A673 (cell line): Measurements from ENCODE around the gene SLCO2A1. TPM values are rescaled to one million over a fixed set of nuclear protein-coding genes. Genes with fewer than 3 reads are reported as not detected.

Experiments used
- BruUV-seq: library from RNA; stranded (reverse); fragments of 400-500 nt; replicated peaks from 2 replicates; lab custom pipeline; 2021; lab: Mats Ljungman, UMichigan
- CTCF ChIA-PET: fragments of 300-600 bp; sonication (Branson Sonifier 250); formaldehyde crosslinking; loops from one replicate; lab custom pipeline; 2022; ENCODE audit warnings: antibody characterized with exemption; lab: Charles Lee
- POLR2A ChIA-PET: fragments of 300-600 bp; sonication (Branson Sonifier 250); formaldehyde crosslinking; loops from one replicate; lab custom pipeline; 2022; ENCODE audit warnings: antibody characterized with exemption; ENCODE audit not compliant: low non-redundant PET; lab: Charles Lee
- DNase-seq: peaks from one replicate; pipeline ENCODE4 v3.0.0-alpha.2; 2015; ENCODE audit warnings: low spot score
- H3K27ac ChIP-seq: fragments of 200-600 bp; sonication (generic); 2 replicates; pipeline ENCODE4 v1.5.1; 2016; ENCODE audit warnings: mixed run types, low read depth, mild to moderate bottlenecking, mixed read lengths, antibody characterized with exemption, low read length; ENCODE audit not compliant: poor library complexity, severe bottlenecking
- H3K27me3 ChIP-seq: fragments of 200-600 bp; sonication (generic); replicated peaks from 2 replicates; pipeline ENCODE4 v1.6.1; 2017; ENCODE audit warnings: mixed run types, low read depth, mild to moderate bottlenecking, mixed read lengths, antibody characterized with exemption, low read length; ENCODE audit not compliant: insufficient read depth, poor library complexity
- H3K36me3 ChIP-seq: fragments of 200-600 bp; sonication (generic); 2 replicates; pipeline ENCODE4 v1.6.1; 2016; ENCODE audit warnings: mixed run types, mild to moderate bottlenecking, mixed read lengths, antibody characterized with exemption, low read length; ENCODE audit not compliant: insufficient read depth, poor library complexity, severe bottlenecking
- H3K4me1 ChIP-seq: fragments of 200-600 bp; sonication (generic); 2 replicates; pipeline ENCODE4 v1.6.1; 2017; ENCODE audit warnings: mixed run types, mild to moderate bottlenecking, mixed read lengths, antibody characterized with exemption, low read length; ENCODE audit not compliant: insufficient read depth, poor library complexity, severe bottlenecking
- H3K4me3 ChIP-seq: fragments of 200-600 bp; sonication (generic); 2 replicates; pipeline ENCODE4 v1.5.1; 2016; ENCODE audit warnings: low read depth, mixed run types, mild to moderate bottlenecking, mixed read lengths, low read length; ENCODE audit not compliant: poor library complexity, severe bottlenecking
- H3K9me3 ChIP-seq: fragments of 200-600 bp; sonication (generic); 2 replicates; pipeline ENCODE4 v1.6.1; 2016; ENCODE audit warnings: mixed run types, low read depth, mild to moderate bottlenecking, mixed read lengths, antibody characterized with exemption, low read length; ENCODE audit not compliant: poor library complexity, severe bottlenecking
- EZH2 ChIP-seq: fragments of 200-600 bp; sonication (generic); IDR thresholded peaks from 2 replicates; pipeline ENCODE4 v1.6.1; 2017; ENCODE audit warnings: borderline replicate concordance, low read depth, mild to moderate bottlenecking, mixed read lengths, antibody characterized with exemption, low read length; ENCODE audit not compliant: poor library complexity, severe bottlenecking
- intact Hi-C: fragments of 100-400 bp; cut with micrococcal nuclease; formaldehyde crosslinking; loops from one replicate; pipeline ENCODE4 v1.10.0; 2022; ENCODE audit not compliant: unreplicated experiment
- total RNA-seq: library from RNA; stranded (reverse); gene quantifications from 2 replicates; pipeline ENCODE4 v1.2.3, GENCODE V29; 2021
- TF ChIP-seq, protein P1 (sequence below): fragments of 300-800, 200-600 bp; sonication (generic); conservative IDR thresholded peaks from 2 replicates; pipeline ENCODE4 v1.5.1; 2017; ENCODE audit warnings: low read depth, mild to moderate bottlenecking, antibody characterized with exemption, low read length, moderate library complexity, mixed read lengths

SLCO2A1 gene
- total RNA-seq, 1 experiment from 2014 or later = not detected

- no peak for DNase-seq
- TF ChIP-seq EZH2 = no peak
- TF ChIP-seq, protein P1, sequence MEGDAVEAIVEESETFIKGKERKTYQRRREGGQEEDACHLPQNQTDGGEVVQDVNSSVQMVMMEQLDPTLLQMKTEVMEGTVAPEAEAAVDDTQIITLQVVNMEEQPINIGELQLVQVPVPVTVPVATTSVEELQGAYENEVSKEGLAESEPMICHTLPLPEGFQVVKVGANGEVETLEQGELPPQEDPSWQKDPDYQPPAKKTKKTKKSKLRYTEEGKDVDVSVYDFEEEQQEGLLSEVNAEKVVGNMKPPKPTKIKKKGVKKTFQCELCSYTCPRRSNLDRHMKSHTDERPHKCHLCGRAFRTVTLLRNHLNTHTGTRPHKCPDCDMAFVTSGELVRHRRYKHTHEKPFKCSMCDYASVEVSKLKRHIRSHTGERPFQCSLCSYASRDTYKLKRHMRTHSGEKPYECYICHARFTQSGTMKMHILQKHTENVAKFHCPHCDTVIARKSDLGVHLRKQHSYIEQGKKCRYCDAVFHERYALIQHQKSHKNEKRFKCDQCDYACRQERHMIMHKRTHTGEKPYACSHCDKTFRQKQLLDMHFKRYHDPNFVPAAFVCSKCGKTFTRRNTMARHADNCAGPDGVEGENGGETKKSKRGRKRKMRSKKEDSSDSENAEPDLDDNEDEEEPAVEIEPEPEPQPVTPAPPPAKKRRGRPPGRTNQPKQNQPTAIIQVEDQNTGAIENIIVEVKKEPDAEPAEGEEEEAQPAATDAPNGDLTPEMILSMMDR = no peak
- CTCF ChIA-PET = no interaction called here
- BruUV-seq = no TSS peak
- POLR2A ChIA-PET = no interaction called here
- intact Hi-C loops = no loop called here
- Histone ChIP-seq H3K4me1 (peaks cover 5% of the 10 kb centered on the region), H3K9me3 (no peaks in the 10 kb centered on the region), H3K27ac (no peak overlapping the region), H3K27me3 (peaks cover 19% of the 10 kb centered on the region), H3K36me3 (no peaks in the 10 kb centered on the region), H3K4me3 (no peak overlapping the region)
These were observed 137.9 kb downstream of the SLCO2A1 start for GRCh38 chr3:133891662-133892378.

DNA sequence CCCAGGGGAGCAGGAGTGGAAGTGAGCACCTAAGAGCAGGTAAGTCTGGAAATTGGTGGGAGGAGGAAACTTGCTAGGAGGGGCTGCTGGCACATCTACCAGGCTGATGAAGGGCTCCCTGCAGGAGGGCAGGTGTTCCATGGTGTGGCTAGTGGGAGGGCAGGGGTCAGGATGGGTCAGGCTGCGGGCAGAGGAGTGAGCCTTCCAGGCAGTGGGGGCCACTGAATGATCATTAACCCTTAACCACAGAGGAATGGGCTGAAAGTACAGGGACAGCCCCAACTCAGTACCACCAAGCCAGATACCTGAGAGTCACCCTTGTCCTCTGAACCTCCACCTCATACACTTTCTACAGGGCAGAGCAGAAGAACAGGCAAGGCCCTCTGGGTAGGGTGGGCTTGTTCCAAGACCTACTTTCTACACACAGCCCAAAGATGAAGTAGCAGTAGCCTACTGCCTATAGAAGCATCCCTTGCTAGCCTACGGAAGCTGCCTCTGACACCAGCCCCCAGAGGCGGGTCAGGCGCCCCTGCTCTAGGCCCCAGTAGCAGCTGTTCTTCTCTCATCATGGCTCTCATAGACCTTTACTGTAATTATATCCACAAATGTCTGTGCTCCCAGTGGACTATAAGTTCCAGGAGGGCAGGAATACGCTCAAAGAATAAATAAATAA lies 138.6 kb downstream of the SLCO2A1 start:
- H3K36me3 ChIP-seq = no peaks in the 10 kb centered on the region
- CTCF ChIA-PET = no interaction called here
- no peak overlapping the region for H3K4me3 ChIP-seq
- no peak for DNase-seq
- H3K4me1 ChIP-seq = peaks cover 3% of the 10 kb centered on the region
- POLR2A ChIA-PET = no interaction called here
- intact Hi-C loops = no loop called here
- H3K27ac ChIP-seq = no peak overlapping the region
- TF ChIP-seq, protein P1 = no peak
- TF ChIP-seq EZH2 = no peak
- H3K9me3 ChIP-seq = no peaks in the 10 kb centered on the region
- H3K27me3 ChIP-seq = peaks cover 12% of the 10 kb centered on the region
- no TSS peak for BruUV-seq

DNA sequence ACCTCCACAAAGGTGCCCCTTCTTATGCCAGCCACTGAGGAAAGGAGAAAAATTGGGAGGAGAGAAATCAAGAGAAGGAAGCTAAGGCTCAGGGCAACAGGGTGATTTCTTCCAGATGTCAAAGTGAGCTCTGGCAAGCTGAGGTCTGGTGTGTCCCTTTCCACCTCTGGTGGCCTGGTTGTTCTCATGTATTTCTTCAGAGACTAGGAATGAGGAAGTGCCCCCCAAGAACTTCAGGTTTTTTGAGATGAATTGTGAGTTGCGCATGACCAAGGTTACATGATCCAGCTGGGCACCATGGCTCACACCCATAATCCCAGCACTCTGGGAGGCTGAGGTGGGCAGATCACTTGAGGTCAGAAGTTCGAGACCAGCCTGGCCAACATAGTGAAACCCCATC lies 139.7 kb downstream of the SLCO2A1 start:
- ChIA-PET CTCF (no interaction called here), POLR2A (no interaction called here)
- intact Hi-C loops = no loop called here
- Histone ChIP-seq H3K4me3 (no peak overlapping the region), H3K9me3 (no peaks in the 10 kb centered on the region), H3K27me3 (peaks cover 4% of the 10 kb centered on the region), H3K4me1 (no peaks in the 10 kb centered on the region), H3K36me3 (no peaks in the 10 kb centered on the region), H3K27ac (no peak overlapping the region)
- TF ChIP-seq, protein P1 = no peak
- no peak for TF ChIP-seq EZH2
- BruUV-seq = no TSS peak
- DNase-seq = no peak
